HS-5 (cell line): ENCODE results near the gene KRTAP27-1.

ENCODE experiments used
- DNase-seq: peaks from one replicate; pipeline ENCODE4 v3.0.0-alpha.2; 2012; ENCODE audit warnings: low read depth

The KRTAP27-1 gene

GRCh38 chr21:30337276-30337744 is at the start of gene KRTAP27-1:
TSS of gene KRTAP27-1 (minus strand) at chr21:30337694. CDS start at chr21:30337668, 26 bp downstream.
- DNase-seq = no peak

GRCh38 chr21:30382201-30382600 is 44.7 kb upstream of the KRTAP27-1 start:
- DNase-seq = no peak

- no peak for DNase-seq
These were observed 34.8 kb upstream of the KRTAP27-1 start, which contains the start of gene KRTAP13-2 for GRCh38 chr21:30372139-30372770. TSS of gene KRTAP13-2 (minus strand) at chr21:30372271. CDS start at chr21:30372213, 58 bp downstream.

GRCh38 chr21:30355906-30356305 is 18.4 kb upstream of the KRTAP27-1 start:
- DNase-seq = no peak

GRCh38 chr21:30354308-30355005 is 17.0 kb upstream of the KRTAP27-1 start:
- DNase-seq = no peak

GRCh38 chr21:30351534-30351933 is 14.0 kb upstream of the KRTAP27-1 start:
- DNase-seq = no peak

GRCh38 chr21:30349572-30349971 is 12.1 kb upstream of the KRTAP27-1 start:
- no peak for DNase-seq

GRCh38 chr21:30348506-30348905 is 11.0 kb upstream of the KRTAP27-1 start, which contains the start of gene KRTAP23-1:
TSS of gene KRTAP23-1 (minus strand) at chr21:30348606. CDS start at chr21:30348606, 0 bp downstream.
- no peak for DNase-seq

- DNase-seq = no peak
These were observed 7.5 kb upstream of the KRTAP27-1 start for GRCh38 chr21:30345014-30345413.

- peak; percentile 34 for DNase-seq
These were observed 3.5 kb upstream of the KRTAP27-1 start for GRCh38 chr21:30340714-30341573.

- DNase-seq = no peak
These were observed 1.2 kb upstream of the KRTAP27-1 start for GRCh38 chr21:30338717-30339116.

- DNase-seq = no peak
These were observed 278 bp upstream of the KRTAP27-1 start for GRCh38 chr21:30337772-30338171.

GRCh38 chr21:30336596-30336995 is 898 bp downstream of the KRTAP27-1 start:
- DNase-seq = peak; percentile 10

GRCh38 chr21:30333736-30334135 is 3.8 kb downstream of the KRTAP27-1 start:
- DNase-seq = no peak

GRCh38 chr21:30332681-30333080 is 4.8 kb downstream of the KRTAP27-1 start:
- no peak for DNase-seq

GRCh38 chr21:30329203-30329875 is 8.2 kb downstream of the KRTAP27-1 start:
- DNase-seq = peak; percentile 33

GRCh38 chr21:30326390-30326789 is 11.1 kb downstream of the KRTAP27-1 start:
- no peak for DNase-seq

- no peak for DNase-seq
These were observed 17.3 kb downstream of the KRTAP27-1 start, which contains the start of gene KRTAP26-1 for GRCh38 chr21:30320215-30320614. TSS of gene KRTAP26-1 (minus strand) at chr21:30320315. CDS start at chr21:30320035, 280 bp downstream.

- no peak for DNase-seq
These were observed 21.8 kb downstream of the KRTAP27-1 start for GRCh38 chr21:30315701-30316100.

GRCh38 chr21:30306884-30307283 is 30.6 kb downstream of the KRTAP27-1 start:
- no peak for DNase-seq

- no peak for DNase-seq
These were observed 32.4 kb downstream of the KRTAP27-1 start for GRCh38 chr21:30305136-30305535.

GRCh38 chr21:30289215-30289614 is 48.3 kb downstream of the KRTAP27-1 start, which contains the start of gene KRTAP25-1:
TSS of gene KRTAP25-1 (minus strand) at chr21:30289514. CDS start at chr21:30289490, 24 bp downstream.
- no peak for DNase-seq
